ENCODE measurements around the gene CALR3. TPM values are rescaled to one million over a fixed set of nuclear protein-coding genes. Genes with fewer than 3 reads are reported as not detected.

CALR3 gene
- total RNA-seq, 4 donors from 2014 or later: not detected

- peak within 1 kb of the TSS; percentile 79 to 99 (median 86) for H3K4me3 ChIP-seq
- peaks cover 0 to 29% (median 21%) of the 10 kb centered on the region in 4 donors for H3K36me3 ChIP-seq
- TF ChIP-seq EP300 (IDR thresholded peaks at IDR 0.05): no peak
- TF ChIP-seq POLR2A (IDR thresholded peaks at IDR 0.05; ENCODE audit: low read depth): peak; percentile 82
- TF ChIP-seq POLR2AphosphoS5 (IDR thresholded peaks at IDR 0.05): peak; percentile 95
- TF ChIP-seq CTCF (IDR thresholded peaks at IDR 0.05): no peak
- H3K9me3 ChIP-seq: no peaks in the 10 kb centered on the region
- intact Hi-C loops (cut with DNase I): no loop called here
- H3K27me3 ChIP-seq: no peaks in the 10 kb centered on the region
- peak within 1 kb of the TSS; percentile 83 to 94 (median 89) for H3K27ac ChIP-seq (replicated peaks in 1 of 4)
- peak; percentile 96 for DNase-seq (ENCODE audit: extremely low spot score)
- peaks cover 38 to 71% (median 62%) of the 10 kb centered on the region in 4 donors for H3K4me1 ChIP-seq
- under 1% methylated on average over 26 of the region's 108 CpGs for WGBS
Observed at GRCh38 chr19:16542045-16542909, 46.3 kb upstream of the CALR3 start, which contains the start of gene CHERP. TSS of gene CHERP (minus strand) at chr19:16542437. CDS start at chr19:16542378, 59 bp downstream.

DNA sequence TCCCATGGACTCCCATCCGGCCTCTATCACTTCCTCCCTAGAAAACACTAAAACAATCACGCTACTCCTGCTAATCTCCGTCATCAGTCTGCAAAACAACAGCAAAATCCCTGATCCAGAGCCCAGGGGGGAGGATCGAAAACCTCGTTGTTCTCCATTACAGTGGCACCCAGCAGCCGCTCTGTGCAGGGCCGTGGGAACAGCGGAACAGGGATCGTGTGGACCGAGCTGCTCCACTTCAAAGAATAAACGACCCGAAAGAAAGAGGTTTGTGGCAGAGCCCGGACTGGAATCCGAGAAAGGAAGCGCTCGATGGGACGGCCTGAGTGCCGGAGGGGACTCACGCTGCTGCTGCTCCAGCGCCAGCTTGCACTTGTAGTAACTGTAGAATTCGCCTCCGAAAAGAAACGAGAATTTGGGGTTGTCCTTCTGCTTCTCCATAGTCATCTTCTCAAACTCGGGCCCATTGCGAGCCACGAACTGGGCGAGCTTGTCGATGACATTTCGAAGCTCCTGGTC lies 45.6 kb upstream of the CALR3 start:
- H3K4me3 ChIP-seq: peak overlapping the region; percentile 79 to 99 (median 86)
- no peak for TF ChIP-seq CTCF (IDR thresholded peaks at IDR 0.05)
- no peak for TF ChIP-seq POLR2AphosphoS5 (IDR thresholded peaks at IDR 0.05)
- no peak for TF ChIP-seq POLR2A (IDR thresholded peaks at IDR 0.05; ENCODE audit: low read depth)
- no peak for TF ChIP-seq EP300 (IDR thresholded peaks at IDR 0.05)
- H3K36me3 ChIP-seq: peaks cover 0 to 36% (median 27%) of the 10 kb centered on the region in 4 donors
- H3K9me3 ChIP-seq: no peaks in the 10 kb centered on the region
- H3K27ac ChIP-seq (replicated peaks in 1 of 4): peak overlapping the region; percentile 83 to 94 (median 89)
- H3K27me3 ChIP-seq: no peaks in the 10 kb centered on the region
- intact Hi-C loops (cut with DNase I): no loop called here
- no peak for DNase-seq (ENCODE audit: extremely low spot score)
- peaks cover 38 to 72% (median 63%) of the 10 kb centered on the region in 4 donors for H3K4me1 ChIP-seq
- 1% methylated on average over 26 of the region's 29 CpGs for WGBS

DNA sequence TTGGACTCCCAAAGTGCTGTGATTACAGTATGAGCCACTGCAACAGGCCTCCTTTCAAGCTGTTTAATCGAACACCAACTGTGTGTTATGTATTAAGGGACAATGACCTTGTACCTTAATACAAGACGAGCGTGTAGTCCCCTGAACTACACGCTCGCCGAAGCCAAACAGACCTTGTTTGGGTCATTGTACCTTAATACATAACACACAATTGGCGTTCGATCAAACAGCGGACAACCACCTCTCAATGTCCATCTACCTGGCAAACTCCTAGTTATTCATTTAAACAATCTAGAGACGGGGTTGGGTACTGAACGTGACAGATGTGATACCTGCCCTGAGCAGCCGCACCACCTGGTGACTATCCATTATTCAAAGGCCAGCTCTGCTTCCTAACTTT lies 45.0 kb upstream of the CALR3 start:
- Histone ChIP-seq H3K4me3 (peak overlapping the region; percentile 79 to 99 (median 86)), H3K36me3 (peaks cover 0 to 42% (median 34%) of the 10 kb centered on the region in 4 donors), H3K27me3 (no peaks in the 10 kb centered on the region), H3K27ac (replicated peaks in 1 of 4) (no peak overlapping the region), H3K9me3 (no peaks in the 10 kb centered on the region), H3K4me1 (peaks cover 38 to 72% (median 63%) of the 10 kb centered on the region in 4 donors)
- no peak for DNase-seq (ENCODE audit: extremely low spot score)
- TF ChIP-seq EP300 (IDR thresholded peaks at IDR 0.05) (no peak), POLR2AphosphoS5 (IDR thresholded peaks at IDR 0.05) (no peak), POLR2A (IDR thresholded peaks at IDR 0.05; ENCODE audit: low read depth) (no peak), CTCF (IDR thresholded peaks at IDR 0.05) (no peak)
- WGBS: 74% methylated on average over 12 of the region's 12 CpGs
- intact Hi-C loops (cut with DNase I): no loop called here

GRCh38 chr19:16537111-16537510 lies 41.1 kb upstream of the CALR3 start:
- intact Hi-C loops (cut with DNase I): no loop called here
- Histone ChIP-seq H3K36me3 (peaks cover 35 to 80% (median 72%) of the 10 kb centered on the region in 4 donors), H3K27me3 (no peaks in the 10 kb centered on the region), H3K4me1 (peaks cover 29 to 46% (median 41%) of the 10 kb centered on the region in 4 donors), H3K9me3 (no peaks in the 10 kb centered on the region), H3K27ac (replicated peaks in 1 of 4) (no peak overlapping the region), H3K4me3 (no peak overlapping the region)
- WGBS: 90% methylated on average over 13 of the region's 13 CpGs
- DNase-seq (ENCODE audit: extremely low spot score): no peak
- no peak for TF ChIP-seq CTCF (IDR thresholded peaks at IDR 0.05)
- no peak for TF ChIP-seq EP300 (IDR thresholded peaks at IDR 0.05)
- TF ChIP-seq POLR2AphosphoS5 (IDR thresholded peaks at IDR 0.05): no peak
- no peak for TF ChIP-seq POLR2A (IDR thresholded peaks at IDR 0.05; ENCODE audit: low read depth)
